ENCODE results near the gene TUBB1.

Gene TUBB1

DNA sequence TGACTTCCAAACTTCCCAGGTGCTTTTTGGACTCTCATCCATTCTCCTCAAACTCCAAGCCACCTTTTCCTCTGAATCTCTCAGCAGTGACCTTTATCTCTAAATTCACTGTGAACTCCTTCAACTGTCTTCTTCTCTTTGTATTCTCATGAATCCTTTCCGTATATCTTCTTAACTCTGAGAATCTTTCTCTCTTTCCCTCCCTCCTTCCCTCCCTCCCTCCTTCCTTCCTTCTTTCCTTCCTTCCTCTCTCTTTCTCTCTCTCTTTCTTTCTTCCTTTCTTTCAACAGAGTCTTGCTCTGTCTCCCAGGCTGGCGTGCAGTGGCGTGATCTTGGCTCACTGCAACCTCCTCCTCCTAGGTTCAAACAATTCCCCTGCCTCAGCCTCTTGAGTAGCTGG is 27.6 kb downstream of the TUBB1 start:
- Histone ChIP-seq H4K20me1 (ENCODE audit: insufficient read depth, low read length) (no peaks in the 10 kb centered on the region), H2AFZ (ENCODE audit: low read depth, low read length) (no peak overlapping the region), H3K79me2 (ENCODE audit: low read length) (peaks cover 10% of the 10 kb centered on the region), H3K9ac (ENCODE audit: low read length) (no peak overlapping the region), H3K27me3 (ENCODE audit: low read depth, low read length) (peaks cover 23% of the 10 kb centered on the region), H3K9me3 (ENCODE audit: insufficient read depth, low read length) (no peaks in the 10 kb centered on the region), H3K27ac (ENCODE audit: low read length) (no peak overlapping the region), H3K4me3 (ENCODE audit: low read length) (no peak overlapping the region), H3K4me1 (ENCODE audit: low read length) (peaks cover 15% of the 10 kb centered on the region), H3K36me3 (replicated peaks; ENCODE audit: low read depth, low read length) (no peaks in the 10 kb centered on the region), H3K4me2 (ENCODE audit: low read length) (no peak overlapping the region)
- TF ChIP-seq, protein P1, sequence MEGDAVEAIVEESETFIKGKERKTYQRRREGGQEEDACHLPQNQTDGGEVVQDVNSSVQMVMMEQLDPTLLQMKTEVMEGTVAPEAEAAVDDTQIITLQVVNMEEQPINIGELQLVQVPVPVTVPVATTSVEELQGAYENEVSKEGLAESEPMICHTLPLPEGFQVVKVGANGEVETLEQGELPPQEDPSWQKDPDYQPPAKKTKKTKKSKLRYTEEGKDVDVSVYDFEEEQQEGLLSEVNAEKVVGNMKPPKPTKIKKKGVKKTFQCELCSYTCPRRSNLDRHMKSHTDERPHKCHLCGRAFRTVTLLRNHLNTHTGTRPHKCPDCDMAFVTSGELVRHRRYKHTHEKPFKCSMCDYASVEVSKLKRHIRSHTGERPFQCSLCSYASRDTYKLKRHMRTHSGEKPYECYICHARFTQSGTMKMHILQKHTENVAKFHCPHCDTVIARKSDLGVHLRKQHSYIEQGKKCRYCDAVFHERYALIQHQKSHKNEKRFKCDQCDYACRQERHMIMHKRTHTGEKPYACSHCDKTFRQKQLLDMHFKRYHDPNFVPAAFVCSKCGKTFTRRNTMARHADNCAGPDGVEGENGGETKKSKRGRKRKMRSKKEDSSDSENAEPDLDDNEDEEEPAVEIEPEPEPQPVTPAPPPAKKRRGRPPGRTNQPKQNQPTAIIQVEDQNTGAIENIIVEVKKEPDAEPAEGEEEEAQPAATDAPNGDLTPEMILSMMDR (IDR thresholded peaks at IDR 0.05; ENCODE audit: low read depth, low read length) = no peak
- no peak for TF ChIP-seq EZH2phosphoT487 (IDR thresholded peaks at IDR 0.05; ENCODE audit: low read depth)

DNA sequence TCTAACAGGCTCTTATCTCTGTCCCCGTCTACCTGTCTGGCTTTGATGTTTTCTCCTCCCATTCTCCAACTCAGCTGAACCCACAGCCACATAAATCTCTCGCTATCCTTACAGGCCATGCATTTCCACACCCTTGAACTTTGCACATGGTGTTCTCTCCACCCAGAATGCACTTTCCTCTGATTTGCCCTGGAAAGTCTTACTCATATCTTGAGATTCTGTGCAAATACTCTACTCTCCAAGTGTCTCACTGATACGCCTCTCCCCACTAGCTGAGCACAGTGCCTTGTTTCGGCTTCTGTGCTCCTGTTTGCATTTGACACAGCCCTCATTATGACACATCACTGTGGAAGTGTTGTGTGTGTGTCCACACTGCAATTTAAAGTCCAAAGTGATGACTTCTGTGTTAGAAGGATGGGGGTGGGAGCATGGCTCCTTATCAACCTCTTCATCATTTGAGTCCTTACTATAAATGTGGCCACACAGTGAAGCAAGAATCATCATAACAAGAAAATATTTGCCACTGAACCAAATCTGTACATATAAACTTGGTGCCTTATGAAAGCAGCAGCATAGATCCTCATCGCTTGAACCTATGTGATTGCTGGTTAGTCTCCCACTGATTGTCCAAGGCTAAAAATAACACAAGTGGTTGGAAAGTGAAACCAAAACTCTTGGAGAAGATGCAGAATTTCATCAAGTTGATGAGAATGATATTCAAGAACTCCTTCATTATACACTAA is 28.9 kb downstream of the TUBB1 start:
- Histone ChIP-seq H3K79me2 (ENCODE audit: low read length) (peaks cover under 1% of the 10 kb centered on the region; the same call in 1 of the 2 replicates), H3K4me2 (ENCODE audit: low read length) (no peak overlapping the region), H3K36me3 (replicated peaks; ENCODE audit: low read depth, low read length) (no peaks in the 10 kb centered on the region), H3K9me3 (ENCODE audit: insufficient read depth, low read length) (no peaks in the 10 kb centered on the region), H4K20me1 (ENCODE audit: insufficient read depth, low read length) (no peaks in the 10 kb centered on the region), H3K27ac (ENCODE audit: low read length) (no peak overlapping the region), H2AFZ (ENCODE audit: low read depth, low read length) (no peak overlapping the region), H3K4me3 (ENCODE audit: low read length) (no peak overlapping the region), H3K27me3 (ENCODE audit: low read depth, low read length) (peaks cover 36% of the 10 kb centered on the region), H3K9ac (ENCODE audit: low read length) (no peak overlapping the region), H3K4me1 (ENCODE audit: low read length) (peaks cover 19% of the 10 kb centered on the region)
- TF ChIP-seq EZH2phosphoT487 (IDR thresholded peaks at IDR 0.05; ENCODE audit: low read depth) = no peak
- TF ChIP-seq, protein P1 (IDR thresholded peaks at IDR 0.05; ENCODE audit: low read depth, low read length) = no peak

DNA sequence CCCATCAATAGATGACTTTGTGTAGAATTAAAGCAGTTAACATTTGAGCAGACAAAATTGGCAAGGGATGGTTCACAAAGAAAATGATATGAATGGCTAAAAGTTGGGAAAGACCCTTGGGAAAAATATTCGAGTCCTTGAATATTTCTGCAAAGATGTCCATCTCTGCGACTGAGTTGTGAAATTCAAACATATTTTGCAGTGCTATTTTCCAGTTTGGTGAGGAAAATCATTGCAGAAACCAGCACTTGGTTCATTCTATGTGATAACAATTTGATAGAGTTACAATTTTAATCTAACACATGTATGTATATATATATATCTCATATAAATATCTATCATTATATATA is 29.4 kb downstream of the TUBB1 start:
- Histone ChIP-seq H3K9me3 (ENCODE audit: insufficient read depth, low read length) (no peaks in the 10 kb centered on the region), H3K79me2 (ENCODE audit: low read length) (no peaks in the 10 kb centered on the region), H3K4me2 (ENCODE audit: low read length) (no peak overlapping the region), H2AFZ (ENCODE audit: low read depth, low read length) (no peak overlapping the region), H3K36me3 (replicated peaks; ENCODE audit: low read depth, low read length) (no peaks in the 10 kb centered on the region), H3K27ac (ENCODE audit: low read length) (no peak overlapping the region), H3K9ac (ENCODE audit: low read length) (no peak overlapping the region), H3K27me3 (ENCODE audit: low read depth, low read length) (peaks cover 41% of the 10 kb centered on the region), H3K4me3 (ENCODE audit: low read length) (no peak overlapping the region), H3K4me1 (ENCODE audit: low read length) (peaks cover 15% of the 10 kb centered on the region), H4K20me1 (ENCODE audit: insufficient read depth, low read length) (no peaks in the 10 kb centered on the region)
- TF ChIP-seq EZH2phosphoT487 (IDR thresholded peaks at IDR 0.05; ENCODE audit: low read depth) = no peak
- TF ChIP-seq, protein P1 (IDR thresholded peaks at IDR 0.05; ENCODE audit: low read depth, low read length) = no peak

DNA sequence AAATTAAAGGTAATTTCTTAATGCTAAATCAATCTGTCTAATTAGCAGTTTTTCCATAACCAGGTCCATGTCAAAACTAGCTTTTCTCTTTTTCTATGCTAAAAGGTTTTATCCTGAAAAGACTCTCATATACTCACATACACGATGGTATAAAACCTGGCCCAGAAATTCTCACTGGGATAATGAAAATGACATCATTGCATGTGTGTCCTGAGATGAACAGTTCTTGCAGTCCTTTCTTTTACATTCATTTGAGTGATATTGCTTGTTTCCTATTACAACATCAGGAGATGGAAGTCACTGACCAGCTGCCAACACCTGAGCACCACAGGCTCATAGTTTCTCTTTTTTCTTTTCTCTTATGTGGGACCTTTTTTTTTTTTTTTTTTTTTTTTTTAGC is 31.2 kb downstream of the TUBB1 start:
- no peak overlapping the region for H2AFZ ChIP-seq (ENCODE audit: low read depth, low read length)
- TF ChIP-seq EZH2phosphoT487 (IDR thresholded peaks at IDR 0.05; ENCODE audit: low read depth) = no peak
- TF ChIP-seq, protein P1 (IDR thresholded peaks at IDR 0.05; ENCODE audit: low read depth, low read length) = no peak
- peaks cover 51% of the 10 kb centered on the region for H3K27me3 ChIP-seq (ENCODE audit: low read depth, low read length)
- no peaks in the 10 kb centered on the region for H3K9me3 ChIP-seq (ENCODE audit: insufficient read depth, low read length)
- no peaks in the 10 kb centered on the region for H3K36me3 ChIP-seq (replicated peaks; ENCODE audit: low read depth, low read length)
- H3K4me1 ChIP-seq (ENCODE audit: low read length) = peaks cover 11% of the 10 kb centered on the region
- no peaks in the 10 kb centered on the region for H4K20me1 ChIP-seq (ENCODE audit: insufficient read depth, low read length)
- H3K4me3 ChIP-seq (ENCODE audit: low read length) = no peak overlapping the region
- H3K9ac ChIP-seq (ENCODE audit: low read length) = no peak overlapping the region
- H3K27ac ChIP-seq (ENCODE audit: low read length) = no peak overlapping the region
- no peak overlapping the region for H3K4me2 ChIP-seq (ENCODE audit: low read length)
- no peaks in the 10 kb centered on the region for H3K79me2 ChIP-seq (ENCODE audit: low read length)
